Measurements from ENCODE around the gene PHC2. TPM values are rescaled to one million over a fixed set of nuclear protein-coding genes. Genes with fewer than 3 reads are reported as not detected.

The PHC2 gene
- polyA plus RNA-seq, 1 donor: 67.8 TPM

- no peak for DNase-seq (ENCODE audit: low read depth)
These were observed 59.6 kb downstream of the PHC2 start for GRCh38 chr1:33371334-33371733.

GRCh38 chr1:33370827-33371226 lies 60.1 kb downstream of the PHC2 start:
- DNase-seq (ENCODE audit: low read depth): no peak

- no peak for DNase-seq (ENCODE audit: low read depth)
These were observed 60.6 kb downstream of the PHC2 start for GRCh38 chr1:33370301-33370700.

GRCh38 chr1:33369764-33370163 lies 61.1 kb downstream of the PHC2 start:
- DNase-seq (ENCODE audit: low read depth): no peak

- no peak for DNase-seq (ENCODE audit: low read depth)
These were observed 61.8 kb downstream of the PHC2 start for GRCh38 chr1:33369081-33369480.

GRCh38 chr1:33368431-33368830 lies 62.5 kb downstream of the PHC2 start:
- no peak for DNase-seq (ENCODE audit: low read depth)

- no peak for DNase-seq (ENCODE audit: low read depth)
These were observed 63.1 kb downstream of the PHC2 start for GRCh38 chr1:33367485-33368405.

- DNase-seq (ENCODE audit: low read depth): no peak
These were observed 64.0 kb downstream of the PHC2 start for GRCh38 chr1:33366762-33367484.

GRCh38 chr1:33365560-33365997 lies 65.3 kb downstream of the PHC2 start:
- no peak for DNase-seq (ENCODE audit: low read depth)

- DNase-seq (ENCODE audit: low read depth): no peak
These were observed 66.4 kb downstream of the PHC2 start for GRCh38 chr1:33364565-33364918.

GRCh38 chr1:33363470-33363861 lies 67.4 kb downstream of the PHC2 start:
- no peak for DNase-seq (ENCODE audit: low read depth)

- no peak for DNase-seq (ENCODE audit: low read depth)
These were observed 67.9 kb downstream of the PHC2 start for GRCh38 chr1:33363021-33363420.

GRCh38 chr1:33361532-33362235 lies 69.2 kb downstream of the PHC2 start:
- DNase-seq (ENCODE audit: low read depth): no peak

- no peak for DNase-seq (ENCODE audit: low read depth)
These were observed 70.5 kb downstream of the PHC2 start for GRCh38 chr1:33360367-33360766.

- DNase-seq (ENCODE audit: low read depth): no peak
These were observed 71.0 kb downstream of the PHC2 start for GRCh38 chr1:33359931-33360330.

- no peak for DNase-seq (ENCODE audit: low read depth)
These were observed 71.9 kb downstream of the PHC2 start for GRCh38 chr1:33358795-33359503.

GRCh38 chr1:33358114-33358794 lies 72.6 kb downstream of the PHC2 start:
- DNase-seq (ENCODE audit: low read depth): no peak

GRCh38 chr1:33357099-33357498 lies 73.8 kb downstream of the PHC2 start:
- DNase-seq (ENCODE audit: low read depth): no peak

- DNase-seq (ENCODE audit: low read depth): no peak
These were observed 76.1 kb downstream of the PHC2 start for GRCh38 chr1:33354707-33355316.

GRCh38 chr1:33353531-33353930 lies 77.4 kb downstream of the PHC2 start:
- DNase-seq (ENCODE audit: low read depth): no peak

GRCh38 chr1:33351281-33351660 lies 79.6 kb downstream of the PHC2 start:
- no peak for DNase-seq (ENCODE audit: low read depth)

All from forelimb muscle (tissue), 1 donor.